HepG2 (cell line): Measurements from ENCODE around the gene INTS7.
"Not testable (repeated sequence)": the region's sequence is repeated elsewhere in the genome, so short reads cannot be mapped to it uniquely, and the experiment has no call there.

ENCODE experiments used
- CAMTA2 ChIP-seq: sonication (generic); formaldehyde crosslinking; IDR thresholded peaks from 2 replicates; pipeline ENCODE4 v1.4.0; 2020; ENCODE audit warnings: mild to moderate bottlenecking, missing genetic modification reagents, borderline replicate concordance
- CBX5 ChIP-seq: sonication (generic); formaldehyde crosslinking; IDR thresholded peaks from 2 replicates; pipeline ENCODE4 v1.4.0; 2020; ENCODE audit warnings: missing genetic modification reagents, borderline replicate concordance
- CSRNP1 ChIP-seq: sonication (generic); formaldehyde crosslinking; IDR thresholded peaks from 2 replicates; pipeline ENCODE4 v1.8.1; 2023; ENCODE audit warnings: mild to moderate bottlenecking, missing genetic modification reagents
- ELF4 ChIP-seq: sonication (generic); formaldehyde crosslinking; IDR thresholded peaks from 2 replicates; pipeline ENCODE4 v1.5.0; 2020; ENCODE audit warnings: missing genetic modification reagents, mild to moderate bottlenecking, moderate library complexity, borderline replicate concordance
- MYC ChIP-seq: sonication (generic); formaldehyde crosslinking; IDR thresholded peaks from 2 replicates; pipeline ENCODE4 v1.9.0; 2021; ENCODE audit warnings: missing genetic modification reagents, borderline replicate concordance
- NBN ChIP-seq: fragments of 450-650 bp; conservative IDR thresholded peaks from 2 replicates; pipeline ENCODE4 v1.6.1; 2017
- NFRKB ChIP-seq: fragments of 450-650 bp; IDR thresholded peaks from 2 replicates; pipeline ENCODE4 v1.6.1; 2017
- TCF12 ChIP-seq, 2 experiments: fragments of 450-650 bp in 1 of 2; sonication (generic) in 1 of 2; formaldehyde crosslinking in 1 of 2; IDR thresholded peaks; 2 replicates each; pipeline versions ENCODE4 v1.6.1 to v1.8.0; 2017 to 2022; ENCODE audit warnings: antibody characterized with exemption in 1 of 2, mild to moderate bottlenecking in 1 of 2, missing genetic modification reagents in 1 of 2, moderate library complexity in 1 of 2
- THAP11 ChIP-seq: IDR thresholded peaks from 2 replicates; pipeline ENCODE4 v1.6.1; 2016; ENCODE audit warnings: missing biosample characterization, missing genetic modification reagents
- ZFP36 ChIP-seq: fragments of 150-350 bp; IDR thresholded peaks from 2 replicates; pipeline ENCODE4 v1.6.1; 2018; ENCODE audit warnings: borderline replicate concordance, low read length, low read depth; ENCODE audit not compliant: partially characterized antibody
- ZFP91 ChIP-seq: sonication (generic); formaldehyde crosslinking; IDR thresholded peaks from 2 replicates; pipeline ENCODE4 v1.9.0; 2022; ENCODE audit warnings: missing genetic modification reagents, mild to moderate bottlenecking, borderline replicate concordance
- ZNF556 ChIP-seq: sonication (generic); formaldehyde crosslinking; IDR thresholded peaks from 2 replicates; pipeline ENCODE4 v1.4.0; 2020; ENCODE audit warnings: mild to moderate bottlenecking, missing genetic modification reagents, borderline replicate concordance
- ZSCAN9 ChIP-seq: IDR thresholded peaks from 2 replicates; pipeline ENCODE4 v1.6.1; 2016; ENCODE audit warnings: borderline replicate concordance
- TF ChIP-seq, protein P1 (sequence below): sonication (generic); formaldehyde crosslinking; IDR thresholded peaks from 2 replicates; pipeline ENCODE4 v1.4.0; 2020; ENCODE audit warnings: mild to moderate bottlenecking, missing genetic modification reagents, borderline replicate concordance

DNA sequence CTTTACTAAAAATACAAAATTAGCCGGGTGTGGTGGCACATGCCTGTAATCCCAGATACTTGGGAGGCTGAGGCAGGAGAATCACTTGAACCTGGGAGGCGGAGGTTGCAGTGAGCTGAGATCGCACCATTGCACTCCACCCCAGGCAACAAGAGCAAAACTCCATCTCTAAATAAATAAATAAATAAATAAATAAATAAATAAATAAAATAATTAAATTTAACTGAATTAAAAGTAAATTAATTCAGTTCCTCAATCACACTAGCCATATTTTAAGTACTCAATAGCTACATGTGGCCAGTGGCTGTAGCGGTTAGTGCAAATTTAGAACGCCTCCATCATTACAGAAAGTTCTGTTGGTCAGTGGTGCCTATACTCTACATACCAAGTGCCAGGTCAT lies 97.9 kb downstream of the INTS7 start:
- TF ChIP-seq ZFP36; CBX5; CSRNP1; ZNF556 (CRISPR knock-in tag); NFRKB; CAMTA2 (CRISPR knock-in tag); ZFP91 (CRISPR knock-in tag); THAP11 (CRISPR knock-in tag); ELF4; MYC (CRISPR knock-in tag); ZSCAN9 (CRISPR knock-in tag); TCF12 (IDR thresholded peaks at IDR 0.05); TCF12 (CRISPR knock-in tag; IDR thresholded peaks at IDR 0.05); NBN: not testable (repeated sequence)
- TF ChIP-seq, protein P1, sequence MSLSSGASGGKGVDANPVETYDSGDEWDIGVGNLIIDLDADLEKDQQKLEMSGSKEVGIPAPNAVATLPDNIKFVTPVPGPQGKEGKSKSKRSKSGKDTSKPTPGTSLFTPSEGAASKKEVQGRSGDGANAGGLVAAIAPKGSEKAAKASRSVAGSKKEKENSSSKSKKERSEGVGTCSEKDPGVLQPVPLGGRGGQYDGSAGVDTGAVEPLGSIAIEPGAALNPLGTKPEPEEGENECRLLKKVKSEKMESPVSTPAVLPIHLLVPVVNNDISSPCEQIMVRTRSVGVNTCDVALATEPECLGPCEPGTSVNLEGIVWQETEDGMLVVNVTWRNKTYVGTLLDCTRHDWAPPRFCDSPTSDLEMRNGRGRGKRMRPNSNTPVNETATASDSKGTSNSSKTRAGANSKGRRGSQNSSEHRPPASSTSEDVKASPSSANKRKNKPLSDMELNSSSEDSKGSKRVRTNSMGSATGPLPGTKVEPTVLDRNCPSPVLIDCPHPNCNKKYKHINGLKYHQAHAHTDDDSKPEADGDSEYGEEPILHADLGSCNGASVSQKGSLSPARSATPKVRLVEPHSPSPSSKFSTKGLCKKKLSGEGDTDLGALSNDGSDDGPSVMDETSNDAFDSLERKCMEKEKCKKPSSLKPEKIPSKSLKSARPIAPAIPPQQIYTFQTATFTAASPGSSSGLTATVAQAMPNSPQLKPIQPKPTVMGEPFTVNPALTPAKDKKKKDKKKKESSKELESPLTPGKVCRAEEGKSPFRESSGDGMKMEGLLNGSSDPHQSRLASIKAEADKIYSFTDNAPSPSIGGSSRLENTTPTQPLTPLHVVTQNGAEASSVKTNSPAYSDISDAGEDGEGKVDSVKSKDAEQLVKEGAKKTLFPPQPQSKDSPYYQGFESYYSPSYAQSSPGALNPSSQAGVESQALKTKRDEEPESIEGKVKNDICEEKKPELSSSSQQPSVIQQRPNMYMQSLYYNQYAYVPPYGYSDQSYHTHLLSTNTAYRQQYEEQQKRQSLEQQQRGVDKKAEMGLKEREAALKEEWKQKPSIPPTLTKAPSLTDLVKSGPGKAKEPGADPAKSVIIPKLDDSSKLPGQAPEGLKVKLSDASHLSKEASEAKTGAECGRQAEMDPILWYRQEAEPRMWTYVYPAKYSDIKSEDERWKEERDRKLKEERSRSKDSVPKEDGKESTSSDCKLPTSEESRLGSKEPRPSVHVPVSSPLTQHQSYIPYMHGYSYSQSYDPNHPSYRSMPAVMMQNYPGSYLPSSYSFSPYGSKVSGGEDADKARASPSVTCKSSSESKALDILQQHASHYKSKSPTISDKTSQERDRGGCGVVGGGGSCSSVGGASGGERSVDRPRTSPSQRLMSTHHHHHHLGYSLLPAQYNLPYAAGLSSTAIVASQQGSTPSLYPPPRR (CRISPR knock-in tag), result not testable (repeated sequence)
